ENCODE results near the gene LITAF.
"Not testable (repeated sequence)": the region's sequence is repeated elsewhere in the genome, so short reads cannot be mapped to it uniquely, and the experiment has no call there.

Gene LITAF

DNA sequence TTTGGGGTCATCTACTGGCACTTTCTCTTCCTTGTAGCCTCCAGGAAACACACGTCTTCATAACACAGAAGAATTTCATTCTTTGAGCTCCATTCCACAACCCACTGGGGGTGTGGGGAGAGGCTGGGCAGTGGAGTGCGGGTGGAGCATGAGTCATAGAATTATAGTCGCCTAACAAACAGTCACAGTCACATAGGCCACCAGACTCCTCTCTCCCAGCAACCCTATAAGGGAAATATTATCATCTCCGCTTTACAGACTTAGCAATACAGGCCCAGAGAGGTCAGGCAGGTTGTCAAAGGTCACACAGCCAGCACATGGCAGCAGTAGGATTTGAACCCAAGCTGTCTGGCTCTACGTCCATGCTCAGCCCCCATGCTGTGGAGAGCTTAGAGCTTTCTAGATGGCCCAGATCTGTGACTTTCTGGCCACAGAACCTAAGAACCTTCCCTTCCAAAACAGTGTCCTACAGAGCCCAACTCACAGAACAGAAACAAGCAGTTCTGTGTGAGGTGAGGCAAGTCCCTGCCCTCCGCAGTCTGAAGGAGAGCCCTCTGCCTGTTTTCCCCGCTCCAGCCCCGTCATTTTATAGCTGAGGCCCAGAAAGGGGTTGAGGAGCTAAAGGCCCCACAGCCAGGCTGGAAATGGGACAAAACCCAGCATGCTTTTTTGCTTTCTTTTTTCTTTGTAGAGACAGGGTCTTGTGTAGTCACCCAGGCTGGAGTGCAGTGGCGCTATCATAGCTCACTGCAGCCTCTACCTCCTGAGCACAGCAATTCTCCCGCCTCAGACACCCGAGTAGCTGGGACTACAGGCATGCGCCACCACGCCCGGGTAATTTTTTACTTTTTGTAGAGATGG, 10.7 kb upstream of the LITAF start:
- DNase-seq: no peak

DNA sequence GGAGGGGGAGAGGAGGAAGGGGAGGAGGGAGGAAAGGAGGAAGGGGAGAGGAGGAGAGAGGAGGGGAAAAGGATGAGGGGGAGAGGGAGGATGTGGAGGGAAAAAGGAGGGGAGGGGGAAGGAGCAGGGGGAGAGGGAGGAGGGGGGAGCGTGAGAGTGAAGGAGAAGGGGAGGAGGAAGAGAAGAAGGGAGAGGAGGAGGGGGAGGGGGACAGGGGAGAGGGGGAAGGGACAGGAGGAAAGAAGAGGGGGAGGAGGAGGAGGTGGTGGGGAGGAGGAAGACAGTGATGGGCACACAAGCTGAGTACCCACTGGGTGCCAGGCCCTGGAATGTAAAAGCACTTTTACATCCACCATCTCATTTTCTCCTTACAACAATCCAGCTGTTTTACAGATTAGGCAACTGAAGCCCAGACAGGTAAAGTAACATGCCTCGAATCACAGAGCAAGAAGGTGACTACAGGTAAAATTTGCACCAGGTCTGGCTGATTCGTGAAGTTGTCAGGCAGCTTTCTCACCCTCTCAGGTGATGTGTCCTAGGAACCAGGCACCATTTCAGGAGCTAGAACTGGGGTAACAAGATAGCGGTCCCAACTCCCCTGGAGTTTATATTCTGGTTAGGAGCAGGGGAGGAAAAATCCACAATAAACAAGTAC, 10.0 kb upstream of the LITAF start:
- no peak for DNase-seq

DNA sequence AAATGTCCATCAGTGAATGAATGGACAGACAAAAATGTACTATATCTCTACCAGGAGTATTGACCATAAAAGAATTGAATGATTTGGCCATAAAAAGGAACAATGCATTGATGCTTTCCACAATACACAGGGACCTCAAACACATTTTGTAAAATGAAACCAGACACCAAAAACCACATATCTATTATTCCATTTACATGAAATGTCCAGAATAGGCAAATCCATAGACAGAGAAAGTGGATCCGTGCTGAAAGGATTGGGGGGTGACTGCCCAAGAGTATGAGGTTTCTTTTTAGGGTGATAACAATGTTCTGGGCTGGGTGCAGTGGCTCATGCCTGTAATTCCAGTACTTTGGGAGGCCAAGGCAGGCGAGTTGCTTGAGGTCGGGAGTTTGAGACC, 6.9 kb upstream of the LITAF start:
- no peak for DNase-seq

DNA sequence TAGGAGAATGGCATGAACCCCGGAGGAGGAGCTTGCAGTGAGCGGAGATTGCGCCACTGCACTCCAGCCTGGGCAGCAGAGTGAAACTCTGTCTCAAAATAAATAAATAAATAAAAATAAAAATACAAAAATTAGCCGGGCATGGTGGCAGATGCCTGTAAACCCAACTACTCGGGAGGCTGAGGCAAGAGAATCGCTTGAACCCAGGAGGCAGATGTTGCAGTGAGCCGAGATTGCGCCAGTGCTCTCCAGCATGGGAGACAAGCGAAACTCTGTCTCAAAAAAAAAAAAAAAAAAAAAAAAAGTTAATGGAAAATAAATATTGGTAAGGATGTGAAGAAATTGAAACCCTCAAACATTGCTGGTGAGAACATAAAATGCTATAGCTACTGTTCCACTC, 6.4 kb upstream of the LITAF start:
- not testable (repeated sequence) for DNase-seq

DNA sequence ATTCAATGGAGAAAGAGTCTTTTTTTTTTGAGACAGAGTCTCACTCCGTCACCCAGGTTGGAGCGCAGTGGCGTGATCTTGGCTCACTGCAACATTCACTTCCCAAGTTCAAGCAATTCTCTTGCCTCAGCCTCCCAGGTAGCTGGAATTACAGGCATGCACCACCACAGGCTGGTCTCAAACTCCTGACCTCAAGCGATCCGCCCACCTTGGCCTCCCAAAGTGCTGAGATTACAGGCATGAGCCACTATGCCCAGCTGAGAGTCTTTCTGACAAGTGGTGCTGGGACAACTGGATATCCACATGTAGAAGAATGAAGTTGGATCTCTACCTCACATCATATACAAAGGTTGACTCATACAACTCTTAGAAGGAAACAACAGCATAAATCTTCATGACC, 4.9 kb upstream of the LITAF start:
- not testable (repeated sequence) for DNase-seq

DNA sequence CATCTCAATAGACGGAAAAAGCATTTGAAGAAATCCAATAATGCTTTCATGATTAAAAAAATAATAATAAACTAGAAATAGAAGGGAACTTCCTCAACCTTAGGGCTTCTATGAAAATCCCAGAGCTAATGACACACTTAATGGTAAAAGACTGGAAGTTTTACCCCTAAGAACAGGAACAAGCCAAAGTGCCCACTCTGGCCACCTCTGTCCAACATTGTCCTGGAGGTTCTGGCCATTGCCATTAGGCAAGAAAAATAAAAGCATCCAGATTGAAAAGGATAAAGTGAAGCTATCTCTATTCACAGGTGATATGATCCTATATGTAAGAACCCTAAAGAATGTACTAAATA, 2.5 kb upstream of the LITAF start:
- no peak for DNase-seq

DNA sequence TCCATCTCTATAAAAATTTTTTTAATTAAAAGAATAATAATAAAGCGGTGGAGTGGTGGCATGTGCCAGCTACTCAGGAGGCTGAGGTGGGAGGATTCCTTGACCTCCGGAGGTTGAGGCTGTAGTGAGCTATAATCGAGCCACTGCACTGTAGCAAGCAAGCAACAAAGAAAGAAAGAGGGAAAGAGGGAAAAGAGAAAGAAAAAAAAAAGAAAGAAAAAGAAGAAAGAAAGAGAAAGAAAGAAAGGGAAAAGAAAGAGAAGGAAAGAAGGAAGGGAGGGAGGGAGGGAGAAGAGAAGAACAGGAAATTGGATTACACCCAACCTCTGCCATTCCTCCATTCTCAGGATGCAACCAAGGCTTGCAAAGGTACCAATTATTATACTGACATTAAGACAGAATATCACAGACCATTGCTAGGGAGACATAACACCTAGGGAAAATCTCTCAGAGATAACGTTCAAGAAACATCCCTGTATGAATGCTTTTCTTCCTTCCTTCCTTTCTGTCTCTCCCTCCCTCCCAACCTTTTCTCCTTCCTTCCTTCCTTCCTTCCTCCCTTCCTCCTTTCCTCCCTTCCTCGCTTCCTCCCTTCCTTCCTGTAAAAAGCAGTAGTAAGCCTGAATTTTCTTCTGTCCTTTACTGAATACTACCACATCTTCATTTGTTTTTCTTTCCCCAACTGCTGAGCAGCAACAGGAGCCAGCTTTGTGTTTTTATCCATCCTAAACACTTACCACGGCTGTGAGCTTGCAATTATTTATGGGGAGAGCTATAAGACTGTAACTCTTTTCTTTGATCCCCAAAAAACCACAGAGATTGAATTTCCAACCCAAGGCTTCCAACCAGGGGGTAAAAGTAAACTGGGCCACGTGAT, 1.8 kb upstream of the LITAF start:
- DNase-seq: no peak

DNA sequence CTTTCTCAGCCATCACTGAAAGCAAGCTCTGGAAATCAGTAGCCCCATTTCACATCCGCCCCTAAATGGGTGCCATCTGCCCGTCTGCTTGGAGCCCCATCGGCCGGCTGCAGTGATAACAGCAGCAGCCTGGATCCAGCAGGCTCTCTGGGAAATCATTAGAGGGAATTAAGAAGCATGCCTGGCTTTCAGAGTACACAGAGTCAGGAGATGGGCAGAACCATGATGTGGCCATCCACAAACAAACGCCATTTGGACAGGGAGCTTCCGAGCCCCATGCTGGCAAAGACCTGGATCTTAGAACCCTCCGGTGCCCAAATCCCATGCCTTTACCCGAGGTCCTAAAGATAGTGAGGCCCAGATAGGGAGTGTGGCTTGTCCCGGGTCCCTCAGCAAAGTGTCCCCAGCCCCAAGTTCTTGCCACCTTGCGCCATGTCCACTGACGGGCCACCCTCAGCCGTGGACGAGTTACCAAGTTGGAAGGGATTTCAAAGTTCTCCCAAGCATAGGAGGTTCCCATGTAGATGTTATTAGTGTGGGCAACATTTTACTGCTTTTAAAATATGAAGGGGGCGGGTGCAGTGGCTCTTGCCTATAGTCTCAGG, 1.0 kb upstream of the LITAF start:
- DNase-seq: no peak

DNA sequence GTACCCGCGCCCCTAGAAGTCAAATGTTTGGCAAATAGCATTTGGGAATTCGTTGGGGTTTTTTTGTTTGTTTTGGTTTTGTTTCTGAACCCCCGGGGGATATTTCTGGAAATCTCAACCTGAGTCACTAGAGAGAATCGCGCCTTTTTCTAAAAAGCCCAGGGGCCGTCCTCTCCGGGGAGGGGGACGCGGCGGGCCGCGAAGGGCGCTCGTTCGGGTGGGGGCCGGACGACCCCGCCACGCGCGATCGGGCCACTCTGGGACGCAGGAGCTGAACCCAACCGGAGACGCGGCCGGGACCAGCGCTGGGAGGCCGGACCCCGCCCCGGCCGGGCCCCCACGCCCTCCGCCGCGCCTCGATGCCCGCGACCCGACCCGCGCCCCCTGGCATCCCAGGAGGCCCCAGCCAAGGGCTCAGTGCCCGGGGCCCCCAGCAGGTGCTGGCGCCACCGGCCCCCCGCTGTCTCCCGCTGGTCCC, 302 bp downstream of the LITAF start:
- no peak for DNase-seq

DNA sequence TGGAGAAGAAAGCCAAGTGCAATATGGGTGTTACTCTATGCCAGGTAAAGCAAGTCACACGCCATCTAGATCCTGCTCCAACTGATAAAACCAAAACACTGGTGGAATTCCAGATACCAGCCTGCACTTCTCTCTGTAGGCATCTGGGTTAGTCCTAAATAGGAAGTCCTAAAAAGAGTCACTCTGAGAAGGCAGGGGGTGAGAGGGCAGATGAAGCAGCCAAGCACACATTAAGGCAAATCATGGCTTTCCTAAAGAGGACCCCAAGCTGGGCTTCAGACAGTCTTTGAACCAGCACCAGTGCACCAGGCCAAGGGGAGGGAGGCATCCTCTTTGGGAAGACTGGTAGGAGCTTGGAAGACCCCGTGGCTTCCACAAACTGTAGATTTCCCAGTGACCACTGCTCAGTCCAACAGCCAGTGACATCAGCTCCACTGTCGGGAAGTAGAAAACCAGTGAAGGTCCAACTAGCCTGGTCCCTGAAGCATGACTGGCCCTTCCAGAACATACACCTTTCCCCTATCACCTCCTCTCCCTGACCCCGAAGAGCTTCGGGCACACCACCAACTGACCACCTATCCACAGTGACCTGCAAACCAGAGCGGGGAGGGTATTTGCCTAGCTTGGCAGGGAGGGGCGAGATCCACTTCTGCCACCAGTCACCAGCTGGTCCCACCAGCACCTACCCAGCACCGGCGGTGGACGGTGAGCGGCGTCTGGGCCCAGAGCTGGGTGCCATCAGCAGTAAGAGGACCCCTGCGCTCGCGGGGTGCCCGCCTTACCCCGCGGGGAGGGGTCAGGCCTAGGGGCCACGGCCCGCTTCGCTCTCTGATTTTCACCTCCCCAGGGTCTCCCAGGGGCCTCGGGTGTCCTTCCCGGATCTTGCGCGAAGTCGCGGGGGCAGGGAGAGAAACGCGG, 1.0 kb downstream of the LITAF start:
- peak; percentile 43 for DNase-seq

DNA sequence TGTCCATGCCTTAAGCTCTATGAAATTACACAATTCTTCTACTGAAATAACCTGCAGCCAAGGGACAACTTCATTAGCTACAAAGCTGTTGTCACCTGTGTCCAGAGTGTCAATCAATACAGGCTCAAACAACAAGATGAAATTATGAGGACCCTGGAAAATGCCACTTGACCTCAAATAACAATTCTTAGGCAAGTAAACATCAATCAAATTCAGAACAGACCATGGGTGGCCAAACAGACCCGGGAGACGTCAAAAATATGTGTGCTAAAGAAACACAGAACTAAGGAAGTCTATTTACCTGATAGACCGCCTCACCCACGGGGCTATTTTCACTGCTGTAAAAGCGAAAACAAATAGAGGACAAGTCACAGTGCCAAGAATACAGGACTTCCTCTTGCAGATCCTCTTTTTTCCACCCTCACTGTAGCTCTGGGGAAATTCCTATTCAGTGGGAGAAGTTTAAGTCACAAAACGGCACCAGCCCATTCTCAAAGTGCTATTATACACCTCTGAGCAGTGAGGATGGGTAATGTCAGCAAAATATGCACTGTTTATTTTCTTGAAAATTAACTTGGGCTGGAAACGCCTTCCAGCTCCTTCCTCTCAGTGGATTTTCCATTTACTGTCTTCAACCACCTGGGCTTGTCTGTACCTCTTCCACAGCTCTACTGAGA, 2.7 kb downstream of the LITAF start:
- DNase-seq: peak; percentile 70

DNA sequence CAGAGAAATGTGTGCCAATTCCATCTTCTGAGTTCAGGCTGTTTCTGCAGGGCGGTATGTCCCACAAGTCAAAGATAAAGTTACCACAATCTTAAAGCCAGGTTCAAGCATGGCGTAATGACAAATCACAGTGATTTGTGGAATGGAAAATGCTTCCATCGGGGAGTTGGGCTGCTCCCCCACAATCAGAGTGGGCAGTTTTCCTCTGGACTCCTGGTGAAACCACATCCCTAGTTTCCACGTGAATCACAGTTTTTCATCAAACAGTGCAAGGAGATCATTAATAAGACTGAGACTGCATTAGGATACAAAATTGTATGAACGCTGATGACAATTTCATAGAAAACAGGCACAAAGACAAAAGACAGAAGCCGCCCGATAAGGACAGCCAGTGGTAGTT, 3.6 kb downstream of the LITAF start:
- DNase-seq: no peak

DNA sequence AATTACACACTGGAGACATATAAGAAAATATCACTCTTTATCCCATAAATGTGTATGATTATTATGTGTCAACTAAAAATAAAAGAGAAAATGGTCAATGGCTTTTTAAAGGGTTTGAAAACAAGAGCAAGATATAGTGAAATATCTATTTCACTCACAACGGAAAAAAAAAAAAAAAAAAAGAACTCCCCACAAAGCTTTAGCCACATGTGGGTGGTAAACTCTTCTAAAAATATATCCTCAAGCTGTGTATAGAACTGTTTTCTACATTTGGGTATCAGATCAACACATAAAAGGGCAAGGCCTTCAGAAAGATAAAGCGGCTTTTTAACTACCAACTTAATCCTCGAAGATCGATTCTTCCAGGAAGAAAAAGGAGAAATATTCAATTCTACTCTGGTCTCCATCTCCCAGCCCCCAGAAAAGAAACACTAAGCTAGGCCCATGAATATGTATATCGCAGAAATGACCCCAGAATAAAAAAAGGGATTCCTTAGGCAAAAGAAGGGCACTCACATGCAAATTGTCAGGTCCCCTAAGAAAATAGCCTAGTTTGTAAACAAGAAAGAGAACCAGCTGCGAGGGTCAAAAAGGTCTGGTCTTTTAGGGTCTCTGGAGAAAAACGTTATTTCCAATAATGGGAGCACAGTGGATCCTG, 4.4 kb downstream of the LITAF start:
- no peak for DNase-seq

DNA sequence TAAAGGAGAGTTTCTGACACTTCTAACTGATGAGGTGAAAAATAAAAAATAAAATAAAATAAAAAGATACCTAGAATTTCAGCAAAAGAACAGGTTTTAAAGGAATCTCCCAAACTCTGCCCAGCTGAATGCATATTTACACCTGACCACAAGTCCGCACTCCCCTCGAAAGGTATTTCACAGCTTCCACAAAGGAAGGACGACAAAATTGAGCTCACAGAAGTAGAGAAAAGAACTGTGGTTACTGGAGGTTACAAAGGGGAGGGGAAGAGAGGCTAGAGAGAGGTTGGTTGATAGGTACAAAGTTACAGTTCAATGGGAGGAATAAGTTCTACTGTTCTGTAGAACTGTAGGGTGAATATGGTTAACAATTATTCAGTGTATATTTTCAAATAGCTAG, 5.0 kb downstream of the LITAF start:
- DNase-seq: no peak

DNA sequence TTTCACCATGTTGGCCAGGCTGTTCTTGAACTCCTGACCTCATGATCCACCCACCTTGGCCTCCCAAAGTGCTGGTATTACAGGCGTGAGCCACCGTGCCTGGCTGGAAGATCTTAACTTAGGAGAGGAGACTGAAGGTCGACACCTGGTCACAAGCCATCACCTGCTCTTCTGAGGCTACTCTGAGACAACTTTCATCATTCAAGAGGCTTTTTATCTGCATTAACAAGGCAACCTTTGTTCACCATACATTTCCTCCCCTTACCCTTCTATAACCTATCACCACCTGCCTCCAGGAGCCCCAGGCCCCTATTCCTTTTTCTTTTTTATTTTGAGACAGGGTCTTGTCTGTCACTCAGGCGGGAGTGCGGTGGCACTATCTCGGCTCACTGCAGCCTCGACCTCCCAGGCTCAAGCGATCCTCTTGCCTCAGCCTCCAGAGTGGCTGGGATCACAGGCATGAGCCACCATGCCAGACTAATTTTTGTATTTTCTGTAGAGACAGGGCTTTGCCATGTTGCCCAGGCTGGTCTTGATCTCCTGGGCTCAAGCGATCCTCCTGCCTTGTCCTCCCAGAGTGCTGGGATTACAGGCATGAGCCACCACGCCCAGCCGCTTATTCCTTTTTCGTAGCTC, 6.2 kb downstream of the LITAF start:
- DNase-seq: no peak

DNA sequence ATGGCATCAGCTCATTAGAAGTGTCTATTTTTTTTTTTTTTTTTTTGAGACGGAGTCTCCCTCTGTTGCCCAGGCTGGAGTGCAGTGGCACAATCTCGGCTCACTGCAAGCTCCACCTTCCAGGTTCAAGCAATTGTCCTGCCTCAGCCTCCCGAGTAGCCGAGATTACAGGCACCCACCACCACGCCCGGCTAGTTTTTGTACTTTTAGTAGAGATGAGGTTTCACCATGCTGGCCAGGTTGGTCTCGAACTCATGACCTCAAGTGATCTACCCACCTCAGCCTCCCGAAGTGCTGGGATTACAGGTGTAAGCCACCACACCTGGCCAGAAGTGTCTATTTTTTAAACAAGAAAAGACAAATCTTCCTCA, 9.4 kb downstream of the LITAF start:
- not testable (repeated sequence) for DNase-seq

DNA sequence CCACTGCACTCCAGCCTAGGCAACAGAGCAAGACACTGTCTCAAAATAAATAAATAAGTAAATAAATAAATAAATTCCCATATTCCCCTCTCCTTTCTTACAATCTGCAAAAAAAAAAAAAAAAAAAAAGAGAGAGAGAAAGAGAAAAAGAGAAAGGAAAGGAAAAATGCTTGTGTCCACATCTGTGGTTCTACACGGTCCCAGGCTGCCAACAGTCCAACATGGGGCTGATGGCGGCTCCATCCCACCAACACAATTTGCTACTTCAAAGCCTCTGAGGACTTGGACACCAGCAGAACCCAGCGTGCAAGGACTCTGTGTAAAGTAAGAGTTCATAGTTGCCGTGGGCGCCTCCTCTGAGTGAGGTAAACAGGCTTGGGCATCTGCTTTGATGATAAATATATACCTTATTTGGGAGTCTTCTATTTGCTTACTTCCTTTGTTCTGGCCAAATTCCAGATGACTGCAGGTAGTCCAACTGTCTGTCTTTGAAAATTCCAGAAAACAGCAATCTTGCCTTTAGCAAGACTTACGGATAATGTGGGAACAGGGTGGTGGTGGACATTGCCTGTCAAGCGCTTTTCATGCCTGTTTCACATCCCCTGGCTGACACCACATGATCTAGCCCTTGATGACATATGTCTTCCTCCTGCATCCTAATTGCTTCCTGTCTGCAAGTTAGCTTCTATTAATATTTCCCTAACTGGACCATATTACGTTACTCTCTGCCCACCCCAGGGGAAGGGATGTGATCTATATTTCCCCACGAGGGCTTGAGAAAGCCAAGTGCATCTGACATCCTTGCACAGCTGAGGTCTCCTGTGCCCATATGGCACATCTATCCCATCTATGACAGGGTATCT, 10.1 kb downstream of the LITAF start:
- DNase-seq: peak; percentile 54

DNA sequence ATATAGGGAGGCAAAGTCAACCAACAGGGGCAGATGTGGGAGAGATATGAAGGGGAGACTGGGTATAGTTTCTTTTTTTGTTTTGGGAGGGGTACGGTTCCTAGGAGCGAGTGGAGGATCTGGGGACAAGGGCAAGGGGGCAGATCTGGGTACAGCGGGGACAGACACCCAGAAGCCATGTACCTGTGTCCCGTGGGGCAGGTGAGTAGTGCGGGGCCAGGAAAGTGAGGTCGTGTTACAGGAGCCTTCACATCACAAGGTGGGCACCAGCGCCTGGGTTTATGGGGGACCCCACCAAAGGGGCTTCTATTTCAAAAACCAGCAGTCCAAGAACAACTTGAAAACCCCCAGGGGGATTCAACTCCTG, 11.5 kb downstream of the LITAF start:
- DNase-seq: no peak

DNA sequence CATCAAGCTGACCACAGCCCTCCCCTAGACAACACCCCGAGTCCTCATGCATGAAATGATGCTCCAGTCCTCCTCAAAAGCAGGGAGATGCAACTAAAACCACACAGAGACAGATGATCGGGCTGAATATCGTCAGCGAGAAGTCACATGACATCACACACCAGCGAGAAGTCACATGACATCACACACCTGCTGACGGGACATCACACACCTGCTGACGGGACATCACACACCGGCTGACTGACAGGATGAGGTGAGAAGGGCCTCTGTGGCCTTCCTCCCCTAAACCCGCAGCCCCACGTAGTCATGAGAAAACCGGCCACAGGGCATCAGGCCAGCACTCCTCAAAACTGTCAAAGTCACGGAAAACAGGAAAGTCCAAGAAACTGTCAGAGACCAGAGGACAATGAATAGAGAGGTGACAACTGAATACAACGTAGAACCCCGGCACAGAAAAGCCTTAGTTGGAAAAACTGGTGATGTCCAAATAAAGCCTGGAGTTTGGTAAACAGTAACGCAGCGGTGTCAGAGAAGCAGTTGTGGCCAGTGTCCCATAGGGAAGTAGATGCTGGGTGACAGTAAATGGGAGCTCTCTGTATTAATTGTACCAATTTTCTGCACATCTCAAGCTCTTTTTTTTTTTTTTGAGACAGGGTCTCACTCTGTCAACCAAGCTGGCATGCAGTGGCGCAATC, 14.3 kb downstream of the LITAF start:
- DNase-seq: no peak

All from RPMI8226 (cell line).